K562 (cell line): ENCODE data around the gene SCTR. TPM values are rescaled to one million over a fixed set of nuclear protein-coding genes. Genes with fewer than 3 reads are reported as not detected.

ENCODE experiments used
- ATAC-seq: fragments of 200-7000 bp; cut with Tn5 transposase; 3 replicates; pipeline ENCODE4 v1.9.1; 2020; ENCODE audit warnings: moderate library complexity
- BruUV-seq: library from RNA; stranded (reverse); fragments of 400-500 nt; replicated peaks from 2 replicates; lab custom pipeline; 2021; lab: Mats Ljungman, UMichigan
- CTCF ChIA-PET: fragments of 300-600 bp; formaldehyde crosslinking; extraction: SDS; loops from one replicate; lab custom pipeline; 2021; ENCODE audit warnings: low intra/inter-chr PET ratio; lab: Yijun Ruan, JAX
- POLR2A ChIA-PET: fragments of 300-600, 350-650 bp; sonication (Branson Sonifier 250); formaldehyde crosslinking; extraction: SDS; loops from one replicate; lab custom pipeline; 2021; ENCODE audit warnings: antibody characterized with exemption, inconsistent platforms; lab: Yijun Ruan, JAX
- DNase-seq, 4 experiments: peaks; one replicate each; pipeline versions ENCODE4 v3.0.0 to v3.0.0-alpha.2; 2011 to 2018; ENCODE audit warnings: low spot score in 3 of 4, mixed read lengths in 3 of 4; ENCODE audit errors: extremely low read depth in 1 of 4
- FAIRE-seq: peaks from 2 replicates; lab custom pipeline; 2011; peaks lifted over from hg19 to GRCh38; lab: Jason Lieb, UNC
- H2AFZ ChIP-seq: 2 replicates; pipeline ENCODE4 v1.6.0; 2011; ENCODE audit warnings: low read depth, low read length, control low read depth, inconsistent platforms
- H3K27ac ChIP-seq: fragments of 200-600 bp; 3 replicates; pipeline ENCODE4 v1.8.0; 2011; ENCODE audit warnings: low read depth, mild to moderate bottlenecking, control low read depth, inconsistent platforms, low read length, moderate library complexity, mixed read lengths; ENCODE audit errors: extremely low read depth
- H3K27me3 ChIP-seq, 2 experiments: fragments of 300-600 bp in 1 of 2; 2 replicates in 1 of 2; 3 replicates in 1 of 2; pipeline versions ENCODE4 v1.6.0 to v1.8.0; 2011; ENCODE audit warnings: inconsistent platforms in 2 of 2, low read length in 2 of 2, mild to moderate bottlenecking in 1 of 2, mixed read lengths in 1 of 2, moderate library complexity in 1 of 2; ENCODE audit not compliant: control insufficient read depth in 2 of 2, insufficient read depth in 2 of 2
- H3K36me3 ChIP-seq: fragments of 300-600 bp; 3 replicates; pipeline ENCODE4 v1.8.0; 2011; ENCODE audit warnings: mild to moderate bottlenecking, low read length, inconsistent platforms; ENCODE audit not compliant: control insufficient read depth, insufficient read depth
- H3K4me1 ChIP-seq, 2 experiments: fragments of 200-600 bp in 1 of 2; replicated peaks in 1 of 2; 2 replicates in 1 of 2; 3 replicates in 1 of 2; pipeline versions ENCODE4 v1.5.1 to v1.8.0; 2011; ENCODE audit warnings: inconsistent platforms in 2 of 2, low read length in 2 of 2, mild to moderate bottlenecking in 1 of 2, mixed read lengths in 1 of 2, moderate library complexity in 1 of 2; ENCODE audit not compliant: control insufficient read depth in 2 of 2, insufficient read depth in 2 of 2
- H3K4me2 ChIP-seq: 2 replicates; pipeline ENCODE4 v1.6.1; 2011; ENCODE audit warnings: low read length, control low read depth, inconsistent platforms, mixed read lengths; ENCODE audit not compliant: insufficient read depth
- H3K4me3 ChIP-seq: fragments of 200-600 bp; sonication (generic), shearing (Covaris generic); 2 replicates; pipeline ENCODE4 v1.5.1; 2016; ENCODE audit warnings: control low read depth, inconsistent platforms
- H3K79me2 ChIP-seq: fragments of 200-600 bp; 3 replicates; pipeline ENCODE4 v1.8.0; 2011; ENCODE audit warnings: low read length, inconsistent platforms; ENCODE audit not compliant: control insufficient read depth, insufficient read depth
- H3K9ac ChIP-seq, 2 experiments: 2 replicates each; pipeline versions ENCODE4 v1.6.0 to v1.6.1; 2011; ENCODE audit warnings: low read depth in 2 of 2, low read length in 2 of 2, control low read depth in 1 of 2, inconsistent platforms in 1 of 2, mild to moderate bottlenecking in 1 of 2, mixed read lengths in 1 of 2; ENCODE audit not compliant: insufficient read depth in 1 of 2
- H3K9me1 ChIP-seq: one replicate; pipeline ENCODE4 v1.6.0; 2011; ENCODE audit warnings: inconsistent platforms, mild to moderate bottlenecking, low read length, moderate library complexity; ENCODE audit not compliant: control insufficient read depth, insufficient read depth
- H3K9me3 ChIP-seq: replicated peaks from 2 replicates; pipeline ENCODE4 v1.5.1; 2011; ENCODE audit warnings: low read depth, low read length, inconsistent platforms; ENCODE audit not compliant: control insufficient read depth, insufficient read depth
- H4K20me1 ChIP-seq: replicated peaks from 2 replicates; pipeline ENCODE4 v1.6.1; 2011; ENCODE audit warnings: low read length, inconsistent platforms, mixed read lengths; ENCODE audit not compliant: control insufficient read depth, insufficient read depth
- C11orf30 ChIP-seq: fragments of 450-650 bp; IDR thresholded peaks from 2 replicates; pipeline ENCODE4 v1.6.1; 2016; ENCODE audit warnings: low read depth, mild to moderate bottlenecking
- HMGN3 ChIP-seq: IDR thresholded peaks from 2 replicates; pipeline ENCODE4 v1.6.1; 2011; ENCODE audit warnings: borderline replicate concordance, low read depth, mild to moderate bottlenecking, mixed read lengths, low read length; ENCODE audit not compliant: insufficient read length; ENCODE audit errors: extremely low read depth
- KDM4B ChIP-seq, 2 experiments: fragments of 450-650 bp in 1 of 2; sonication (generic) in 1 of 2; IDR thresholded peaks; 2 replicates each; pipeline ENCODE4 v1.6.1; 2016 to 2017; ENCODE audit warnings: borderline replicate concordance in 2 of 2, antibody characterized with exemption in 1 of 2, low read depth in 1 of 2, mild to moderate bottlenecking in 1 of 2
- NR2C1 ChIP-seq, 2 experiments: fragments of 450-650 bp; IDR thresholded peaks; 2 replicates each; pipeline ENCODE4 v1.6.1; 2017; ENCODE audit warnings: mild to moderate bottlenecking in 2 of 2, antibody characterized with exemption in 1 of 2, inconsistent platforms in 1 of 2, missing compliant biosample characterization in 1 of 2, missing genetic modification characterization in 1 of 2
- ZNF354B ChIP-seq: fragments of 250-450 bp; sonication (Bioruptor Pico); IDR thresholded peaks from 2 replicates; pipeline ENCODE4 v1.4.0; 2020
- WGBS: fragments of 100-300 bp; shearing (Covaris generic); methylation state at CpG from one replicate; pipeline ENCODE4 v1.1.6; 2016; ENCODE audit warnings: low coverage, mixed read lengths; ENCODE audit not compliant: insufficient coverage; ENCODE audit errors: missing lambda C conversion rate; 5-methylcytosine and 5-hydroxymethylcytosine counted together
- in situ Hi-C: fragments of 300-500 bp; cut with MboI; formaldehyde crosslinking; loops from 4 replicates; pipeline ENCODE4 v1.15.0; 2018; ENCODE audit warnings: inconsistent platforms, mixed read lengths
- intact Hi-C: fragments of 100-400 bp; cut with micrococcal nuclease; formaldehyde crosslinking; loops from 2 replicates; pipeline ENCODE4 v1.14.2; 2022
- polyA plus RNA-seq, 8 experiments: library from polyadenylated mRNA; depleted of rRNA in 4 of 8; stranded (reverse) in 5 of 8; unstranded in 3 of 8; fragments of >200 nt; fragmentation: Nextera tagmentation in 2 of 8; fragmentation: Illumina TruSeq in 1 of 8; extraction: Ambion mirVana in 2 of 8; extraction: Trizol in 1 of 8; gene quantifications; 2 replicates each; pipeline versions ENCODE4 v1.2.1 to v1.2.3, GENCODE V29; 2011 to 2014; ENCODE audit warnings: inconsistent platforms in 1 of 8, missing spikeins in 1 of 8
- total RNA-seq, 7 experiments: library from RNA; depleted of rRNA in 6 of 7; stranded (reverse); fragments of >200 nt in 6 of 7; fragmentation: Illumina TruSeq in 2 of 7; extraction: Trizol in 2 of 7; gene quantifications; 2 replicates each; pipeline versions ENCODE4 v1.2.1 to v1.2.3, GENCODE V29; 2011 to 2021; ENCODE audit warnings: low replicate concordance in 1 of 7
- TF ChIP-seq, protein P1 (sequence below): fragments of 450-650 bp; formaldehyde crosslinking; IDR thresholded peaks from 2 replicates; pipeline ENCODE4 v1.4.0; 2022; ENCODE audit warnings: missing genetic modification characterization
- TF ChIP-seq, protein P2 (sequence below): sonication (generic); formaldehyde crosslinking; IDR thresholded peaks from 2 replicates; pipeline ENCODE4 v1.8.0; 2023; ENCODE audit warnings: mild to moderate bottlenecking, missing genetic modification reagents

Gene SCTR
- total and polyA plus RNA-seq, 9 of the 15 experiments (the other 6 are each of a cell fraction or from before 2014, with no cell fraction given), result not detected

DNA sequence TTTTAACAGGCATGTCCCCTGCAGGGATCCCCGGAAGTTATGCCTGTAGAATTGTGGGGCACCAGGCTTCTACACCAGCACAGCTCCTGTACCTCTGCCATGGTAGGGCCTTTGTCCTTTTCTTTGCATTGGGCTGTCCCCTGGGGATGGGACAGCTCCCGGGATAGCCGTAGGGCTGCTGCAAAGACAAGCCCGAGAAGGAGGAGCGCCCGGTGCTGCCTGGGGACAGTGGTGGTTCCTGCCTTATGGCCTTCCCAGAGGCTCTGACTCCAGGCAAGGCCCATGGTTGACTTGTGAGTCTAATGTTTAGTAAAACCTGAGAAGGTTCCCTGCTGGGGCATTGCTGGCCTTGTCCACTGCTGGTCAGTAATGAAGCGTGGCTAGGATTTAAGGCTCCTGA, 61.7 kb downstream of the SCTR start:
- no peaks in the 10 kb centered on the region for H3K4me1 ChIP-seq
- no peak overlapping the region for H3K27ac ChIP-seq
- CTCF ChIA-PET, result no interaction called here
- H2AFZ ChIP-seq, result no peak overlapping the region
- H4K20me1 ChIP-seq, result no peaks in the 10 kb centered on the region; the same call in 1 of the 2 replicates
- 12% methylated on average over 7 of the region's 7 CpGs for WGBS
- H3K36me3 ChIP-seq, result no peaks in the 10 kb centered on the region
- FAIRE-seq, result no peak
- H3K9me1 ChIP-seq, result no peaks in the 10 kb centered on the region
- POLR2A ChIA-PET, result no interaction called here
- no peak overlapping the region for H3K4me2 ChIP-seq
- intact Hi-C loops, result no loop called here
- H3K9me3 ChIP-seq, result no peaks in the 10 kb centered on the region
- no peak for ATAC-seq
- H3K79me2 ChIP-seq, result no peaks in the 10 kb centered on the region
- TF ChIP-seq, protein P1, sequence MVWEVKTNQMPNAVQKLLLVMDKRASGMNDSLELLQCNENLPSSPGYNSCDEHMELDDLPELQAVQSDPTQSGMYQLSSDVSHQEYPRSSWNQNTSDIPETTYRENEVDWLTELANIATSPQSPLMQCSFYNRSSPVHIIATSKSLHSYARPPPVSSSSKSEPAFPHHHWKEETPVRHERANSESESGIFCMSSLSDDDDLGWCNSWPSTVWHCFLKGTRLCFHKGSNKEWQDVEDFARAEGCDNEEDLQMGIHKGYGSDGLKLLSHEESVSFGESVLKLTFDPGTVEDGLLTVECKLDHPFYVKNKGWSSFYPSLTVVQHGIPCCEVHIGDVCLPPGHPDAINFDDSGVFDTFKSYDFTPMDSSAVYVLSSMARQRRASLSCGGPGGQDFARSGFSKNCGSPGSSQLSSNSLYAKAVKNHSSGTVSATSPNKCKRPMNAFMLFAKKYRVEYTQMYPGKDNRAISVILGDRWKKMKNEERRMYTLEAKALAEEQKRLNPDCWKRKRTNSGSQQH (CRISPR knock-in tag), result no peak
- TF ChIP-seq, protein P2, sequence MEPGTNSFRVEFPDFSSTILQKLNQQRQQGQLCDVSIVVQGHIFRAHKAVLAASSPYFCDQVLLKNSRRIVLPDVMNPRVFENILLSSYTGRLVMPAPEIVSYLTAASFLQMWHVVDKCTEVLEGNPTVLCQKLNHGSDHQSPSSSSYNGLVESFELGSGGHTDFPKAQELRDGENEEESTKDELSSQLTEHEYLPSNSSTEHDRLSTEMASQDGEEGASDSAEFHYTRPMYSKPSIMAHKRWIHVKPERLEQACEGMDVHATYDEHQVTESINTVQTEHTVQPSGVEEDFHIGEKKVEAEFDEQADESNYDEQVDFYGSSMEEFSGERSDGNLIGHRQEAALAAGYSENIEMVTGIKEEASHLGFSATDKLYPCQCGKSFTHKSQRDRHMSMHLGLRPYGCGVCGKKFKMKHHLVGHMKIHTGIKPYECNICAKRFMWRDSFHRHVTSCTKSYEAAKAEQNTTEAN (CRISPR knock-in tag), result no peak
- no peak for TF ChIP-seq HMGN3
- no peak for TF ChIP-seq ZNF354B (CRISPR knock-in tag)
- no peak for TF ChIP-seq C11orf30
- no peak for TF ChIP-seq KDM4B (IDR thresholded peaks at IDR 0.05; ENCODE audit: borderline replicate concordance in 2 of 2, low read depth in 1 of 2)
- TF ChIP-seq NR2C1 (IDR thresholded peaks at IDR 0.05), result no peak
- no peak for TF ChIP-seq NR2C1 (tag; IDR thresholded peaks at IDR 0.05)
- H3K4me3 ChIP-seq, result no peak overlapping the region
- DNase-seq, result no peak
- no peak overlapping the region for H3K9ac ChIP-seq
- in situ Hi-C loops, result no loop called here
- H3K27me3 ChIP-seq, result peaks cover 23 to 54% of the 10 kb centered on the region in 2 experiments
- BruUV-seq, result no TSS peak
